PFSK-1 (cell line): ENCODE data around the gene STIP1.

Experiments
- FOXP2 ChIP-seq: optimal IDR thresholded peaks from 2 replicates; pipeline ENCODE3; 2011; ENCODE audit warnings: borderline replicate concordance, control low read depth, inconsistent platforms; ENCODE audit not compliant: insufficient read depth; ENCODE audit errors: extremely low read length, extremely low read depth
- POLR2AphosphoS5 ChIP-seq: IDR thresholded peaks from 2 replicates; pipeline ENCODE4 v1.6.1; 2012; ENCODE audit warnings: low read depth, mild to moderate bottlenecking, control low read depth, low read length, moderate library complexity

- TF ChIP-seq FOXP2: no peak
- no peak for TF ChIP-seq POLR2AphosphoS5
These were observed 32.8 kb downstream of the STIP1 start for GRCh38 chr11:64218628-64219353.
